Measurements from ENCODE around the gene M1AP.

GRCh38 chr2:74544634-74545033, 103.5 kb downstream of the M1AP start:
- no peak for TF ChIP-seq POLR2A (IDR thresholded peaks at IDR 0.05)
- TF ChIP-seq CTCF (IDR thresholded peaks at IDR 0.05 in 8 of 11, conservative IDR thresholded peaks at IDR 0.05 in 3 of 11), result peak in 2 of 11 experiments; percentile 12 to 29

Measured in spleen (tissue), 7 donors.